ENCODE measurements around the gene MEF2A.

Gene MEF2A

DNA sequence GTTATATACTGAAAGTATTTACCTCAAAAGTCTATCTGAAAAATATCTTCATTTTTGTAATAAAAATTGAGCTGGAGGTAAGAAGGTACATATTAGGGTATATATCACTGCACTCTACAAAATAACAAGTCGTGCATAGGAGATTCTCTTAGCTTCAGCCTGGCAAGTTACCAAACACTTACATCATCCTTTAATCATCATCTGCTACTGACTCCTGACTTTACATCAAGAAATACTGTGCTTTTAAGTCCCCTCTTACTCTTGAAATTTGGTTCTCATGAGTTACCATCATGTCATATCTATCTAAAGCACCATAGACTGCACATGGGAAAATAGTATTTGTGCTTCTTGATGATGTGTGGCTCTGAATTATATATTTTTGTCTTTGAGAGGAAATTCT is 116.7 kb downstream of the MEF2A start:
- H3K9me3 ChIP-seq (ENCODE audit: control insufficient read depth in 2 of 2, low read length in 2 of 2): no peaks in the 10 kb centered on the region
- no peaks in the 10 kb centered on the region for H3K27me3 ChIP-seq (ENCODE audit: control insufficient read depth in 2 of 2, insufficient read depth in 2 of 2, low read length in 2 of 2)
- H3K36me3 ChIP-seq (ENCODE audit: control insufficient read depth in 2 of 2, insufficient read depth in 2 of 2, low read length in 2 of 2): peaks cover 9 to 17% of the 10 kb centered on the region in 2 donors
- no peak overlapping the region for H3K9ac ChIP-seq (ENCODE audit: low read depth in 1 of 2, low read length in 2 of 2)
- no peaks in the 10 kb centered on the region for H3K4me1 ChIP-seq (ENCODE audit: control insufficient read depth in 2 of 2, insufficient read depth in 2 of 2, low read length in 2 of 2)
- H3K27ac ChIP-seq (ENCODE audit: low read depth in 2 of 2, low read length in 2 of 2): no peak overlapping the region
- H3K4me3 ChIP-seq (ENCODE audit: low read length in 2 of 2): no peak overlapping the region

DNA sequence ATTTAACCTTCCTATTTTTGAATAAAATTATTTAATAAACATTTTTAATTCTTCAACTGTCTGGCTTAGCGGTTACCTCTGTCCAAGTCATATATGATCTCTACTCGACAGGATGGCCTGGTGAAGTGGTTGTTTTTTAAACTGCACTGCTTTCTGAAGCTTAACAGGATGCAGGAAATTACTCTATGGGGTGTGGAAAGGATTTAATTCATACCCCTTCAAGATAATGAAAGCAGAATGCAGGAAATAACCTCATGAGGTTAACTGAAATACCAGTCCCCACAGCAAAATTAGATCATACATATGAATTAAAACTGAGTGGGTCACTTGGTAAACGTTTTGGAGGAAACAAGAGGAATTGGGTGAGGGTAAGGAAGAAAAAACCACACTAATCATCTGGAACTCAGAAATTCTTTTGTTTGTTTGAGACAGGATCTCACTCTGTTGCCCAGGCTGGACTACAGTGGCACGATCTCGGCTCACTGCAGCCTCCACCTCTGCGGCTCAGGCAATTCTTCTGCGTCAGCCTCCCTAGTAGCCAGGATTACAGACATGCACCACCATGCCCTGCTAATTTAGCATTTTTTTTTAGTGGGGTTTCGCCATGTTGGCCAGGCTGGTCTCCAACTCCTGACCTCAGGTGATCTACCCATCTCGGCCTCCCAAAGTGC is 117.4 kb downstream of the MEF2A start:
- no peaks in the 10 kb centered on the region for H3K27me3 ChIP-seq (ENCODE audit: control insufficient read depth in 2 of 2, insufficient read depth in 2 of 2, low read length in 2 of 2)
- H3K4me3 ChIP-seq (ENCODE audit: low read length in 2 of 2): no peak overlapping the region
- H3K9ac ChIP-seq (ENCODE audit: low read depth in 1 of 2, low read length in 2 of 2): no peak overlapping the region
- peaks cover 9 to 18% of the 10 kb centered on the region in 2 donors for H3K36me3 ChIP-seq (ENCODE audit: control insufficient read depth in 2 of 2, insufficient read depth in 2 of 2, low read length in 2 of 2)
- no peak overlapping the region for H3K27ac ChIP-seq (ENCODE audit: low read depth in 2 of 2, low read length in 2 of 2)
- no peaks in the 10 kb centered on the region for H3K9me3 ChIP-seq (ENCODE audit: control insufficient read depth in 2 of 2, low read length in 2 of 2)
- H3K4me1 ChIP-seq (ENCODE audit: control insufficient read depth in 2 of 2, insufficient read depth in 2 of 2, low read length in 2 of 2): no peaks in the 10 kb centered on the region

DNA sequence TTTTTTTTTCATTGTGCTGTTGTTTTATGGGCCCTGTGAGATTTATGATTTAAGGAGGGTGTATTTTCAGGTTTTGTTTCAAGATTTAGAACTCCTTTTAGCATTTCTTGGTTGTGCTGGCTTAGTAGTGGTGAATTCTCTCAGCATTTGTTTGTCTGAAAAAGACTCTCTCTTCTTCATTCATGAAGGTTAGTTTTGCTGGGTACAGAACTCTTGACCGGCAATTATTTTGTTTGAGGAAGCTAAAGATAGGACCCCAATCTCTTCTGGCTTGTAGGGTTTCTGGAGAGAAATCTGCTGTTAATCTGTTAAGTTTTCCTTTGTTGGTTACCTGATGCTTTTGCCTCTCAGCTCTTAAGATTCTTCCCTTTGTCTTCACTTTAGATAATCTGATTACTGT is 120.5 kb downstream of the MEF2A start:
- H3K27ac ChIP-seq (ENCODE audit: low read depth in 2 of 2, low read length in 2 of 2): no peak overlapping the region
- H3K9ac ChIP-seq (ENCODE audit: low read depth in 1 of 2, low read length in 2 of 2): no peak overlapping the region
- no peak overlapping the region for H3K4me3 ChIP-seq (ENCODE audit: low read length in 2 of 2)
- no peaks in the 10 kb centered on the region for H3K9me3 ChIP-seq (ENCODE audit: control insufficient read depth in 2 of 2, low read length in 2 of 2)
- no peaks in the 10 kb centered on the region for H3K4me1 ChIP-seq (ENCODE audit: control insufficient read depth in 2 of 2, insufficient read depth in 2 of 2, low read length in 2 of 2)
- peaks cover 4 to 15% of the 10 kb centered on the region in 2 donors for H3K36me3 ChIP-seq (ENCODE audit: control insufficient read depth in 2 of 2, insufficient read depth in 2 of 2, low read length in 2 of 2)
- no peaks in the 10 kb centered on the region for H3K27me3 ChIP-seq (ENCODE audit: control insufficient read depth in 2 of 2, insufficient read depth in 2 of 2, low read length in 2 of 2)

DNA sequence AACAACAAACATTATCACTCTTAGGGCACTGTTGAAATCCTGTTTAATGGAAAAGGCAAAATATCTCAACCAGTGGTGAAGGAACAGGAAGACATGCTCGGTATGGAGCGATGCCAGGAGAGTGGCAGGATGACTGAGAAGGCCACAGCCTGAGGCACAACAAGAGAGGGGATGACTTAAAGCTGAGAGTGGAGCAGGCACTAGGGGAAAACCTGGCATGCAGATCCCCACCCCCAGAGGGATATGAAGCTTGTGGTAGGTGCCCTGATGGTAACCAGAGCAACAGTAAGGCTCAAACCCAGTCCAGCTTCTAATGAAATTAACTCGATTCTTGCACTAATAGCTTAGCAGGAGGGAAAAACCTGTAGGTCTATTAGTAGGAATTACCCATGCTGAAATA is 127.0 kb downstream of the MEF2A start:
- Histone ChIP-seq H3K4me3 (ENCODE audit: low read length in 2 of 2) (no peak overlapping the region), H3K4me1 (ENCODE audit: control insufficient read depth in 2 of 2, insufficient read depth in 2 of 2, low read length in 2 of 2) (no peaks in the 10 kb centered on the region), H3K36me3 (ENCODE audit: control insufficient read depth in 2 of 2, insufficient read depth in 2 of 2, low read length in 2 of 2) (peaks cover 24 to 29% of the 10 kb centered on the region in 2 donors), H3K27ac (ENCODE audit: low read depth in 2 of 2, low read length in 2 of 2) (no peak overlapping the region), H3K27me3 (ENCODE audit: control insufficient read depth in 2 of 2, insufficient read depth in 2 of 2, low read length in 2 of 2) (no peaks in the 10 kb centered on the region), H3K9me3 (ENCODE audit: control insufficient read depth in 2 of 2, low read length in 2 of 2) (no peaks in the 10 kb centered on the region), H3K9ac (ENCODE audit: low read depth in 1 of 2, low read length in 2 of 2) (no peak overlapping the region)

DNA sequence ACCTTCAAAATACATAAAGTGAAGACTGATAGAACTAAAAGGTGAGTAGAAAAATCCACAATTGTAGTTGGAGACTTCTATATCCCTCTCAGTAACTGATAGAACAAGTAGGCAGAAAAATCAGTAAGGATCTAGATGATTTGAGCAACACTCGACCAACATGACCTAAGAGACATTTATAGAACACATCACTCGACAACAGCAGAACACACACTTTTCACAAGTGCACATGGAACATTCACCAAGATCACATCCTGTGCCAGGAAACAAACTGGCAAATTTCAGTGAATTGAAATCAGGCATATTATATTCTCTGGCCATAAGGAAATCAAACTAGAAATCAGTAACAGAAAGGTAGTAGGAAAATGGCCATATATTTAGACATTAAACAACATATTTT is 130.3 kb downstream of the MEF2A start:
- H3K9ac ChIP-seq (ENCODE audit: low read depth in 1 of 2, low read length in 2 of 2): no peak overlapping the region
- H3K27me3 ChIP-seq (ENCODE audit: control insufficient read depth in 2 of 2, insufficient read depth in 2 of 2, low read length in 2 of 2): no peaks in the 10 kb centered on the region
- H3K4me3 ChIP-seq (ENCODE audit: low read length in 2 of 2): no peak overlapping the region
- H3K27ac ChIP-seq (ENCODE audit: low read depth in 2 of 2, low read length in 2 of 2): no peak overlapping the region
- H3K9me3 ChIP-seq (ENCODE audit: control insufficient read depth in 2 of 2, low read length in 2 of 2): no peaks in the 10 kb centered on the region
- H3K4me1 ChIP-seq (ENCODE audit: control insufficient read depth in 2 of 2, insufficient read depth in 2 of 2, low read length in 2 of 2): no peaks in the 10 kb centered on the region
- peaks cover 19 to 24% of the 10 kb centered on the region in 2 donors for H3K36me3 ChIP-seq (ENCODE audit: control insufficient read depth in 2 of 2, insufficient read depth in 2 of 2, low read length in 2 of 2)

DNA sequence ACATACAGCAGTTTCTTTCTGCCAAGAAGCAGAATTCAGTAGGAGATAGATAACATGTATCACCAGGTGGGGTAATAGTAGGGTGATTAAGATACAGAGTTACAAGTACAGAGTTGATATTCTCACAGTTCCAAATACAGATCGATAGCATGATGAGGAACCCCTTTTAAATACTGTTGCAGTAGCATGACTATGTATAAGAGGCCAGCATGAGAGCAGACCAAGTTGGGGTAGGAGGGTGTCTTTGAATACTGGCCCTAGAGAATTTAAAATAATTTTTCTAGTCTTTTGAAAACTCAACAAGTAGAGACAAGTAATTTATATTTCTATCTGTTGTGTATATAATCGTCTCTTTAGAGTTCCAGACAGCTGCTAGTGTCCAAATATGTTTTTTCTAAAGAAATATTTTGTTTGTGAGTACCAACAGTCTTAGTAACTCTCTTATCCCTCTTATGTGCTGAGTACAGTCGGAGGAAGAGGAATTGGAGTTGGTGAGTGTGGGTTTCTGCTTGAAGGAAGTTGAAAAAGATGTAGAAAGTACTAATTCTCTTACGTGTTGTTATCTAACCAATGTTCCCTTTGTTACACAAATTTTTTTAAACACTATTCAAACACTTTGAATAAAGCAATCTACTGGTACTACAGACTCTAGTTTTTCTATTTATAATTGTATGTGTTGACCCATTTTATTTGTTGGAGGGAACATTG is 137.3 kb downstream of the MEF2A start:
- Histone ChIP-seq H3K9ac (ENCODE audit: low read depth in 1 of 2, low read length in 2 of 2) (peak overlapping the region in 1 of 2 donors; percentile 22), H3K27me3 (ENCODE audit: control insufficient read depth in 2 of 2, insufficient read depth in 2 of 2, low read length in 2 of 2) (no peaks in the 10 kb centered on the region), H3K9me3 (ENCODE audit: control insufficient read depth in 2 of 2, low read length in 2 of 2) (no peaks in the 10 kb centered on the region), H3K4me3 (ENCODE audit: low read length in 2 of 2) (no peak overlapping the region), H3K27ac (ENCODE audit: low read depth in 2 of 2, low read length in 2 of 2) (peak overlapping the region; percentile 27 to 70), H3K36me3 (ENCODE audit: control insufficient read depth in 2 of 2, insufficient read depth in 2 of 2, low read length in 2 of 2) (no peaks in the 10 kb centered on the region), H3K4me1 (ENCODE audit: control insufficient read depth in 2 of 2, insufficient read depth in 2 of 2, low read length in 2 of 2) (peaks cover 2 to 5% of the 10 kb centered on the region in 2 donors)

DNA sequence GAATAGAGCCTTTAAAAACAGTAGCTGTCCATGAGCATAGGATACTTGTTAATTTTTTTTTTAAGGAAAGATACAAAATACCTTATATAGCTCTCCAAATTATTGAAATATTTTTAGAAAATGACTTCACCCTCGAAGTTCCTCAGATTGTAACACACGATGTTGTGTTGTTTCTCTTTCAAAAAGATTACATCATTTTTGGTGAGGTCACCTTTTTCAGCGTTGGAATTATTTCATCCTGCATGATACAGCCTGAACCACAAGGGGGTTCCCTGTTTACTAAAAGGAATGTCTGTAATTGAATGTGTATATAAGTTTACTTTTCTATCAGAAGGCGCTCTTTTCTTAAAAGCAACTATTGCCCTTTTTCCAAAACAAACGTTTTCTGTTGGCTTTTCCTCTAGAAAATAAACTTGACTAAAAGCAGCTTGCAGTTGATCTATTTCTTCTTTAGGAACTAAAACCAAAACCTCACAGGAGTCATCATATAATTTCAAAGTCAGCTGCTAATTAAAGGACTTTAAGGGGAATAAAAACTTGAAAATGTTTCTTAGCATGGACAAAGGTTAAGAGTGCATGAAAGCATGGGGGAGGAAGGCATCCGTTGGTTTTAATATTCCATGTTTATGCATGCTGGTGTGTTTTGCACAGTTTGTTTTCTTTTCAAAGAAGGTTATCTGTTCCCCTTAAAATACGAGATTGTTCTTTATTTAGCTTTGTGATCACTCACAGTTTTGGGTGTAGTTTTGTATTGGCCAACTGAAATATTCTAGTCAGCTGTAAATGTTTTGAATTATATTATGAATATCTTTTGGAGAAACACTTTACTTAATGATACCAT is 138.0 kb downstream of the MEF2A start:
- no peaks in the 10 kb centered on the region for H3K9me3 ChIP-seq (ENCODE audit: control insufficient read depth in 2 of 2, low read length in 2 of 2)
- H3K9ac ChIP-seq (ENCODE audit: low read depth in 1 of 2, low read length in 2 of 2): peak overlapping the region in 1 of 2 donors; percentile 33
- H3K27ac ChIP-seq (ENCODE audit: low read depth in 2 of 2, low read length in 2 of 2): peak overlapping the region; percentile 27 to 70
- no peaks in the 10 kb centered on the region for H3K27me3 ChIP-seq (ENCODE audit: control insufficient read depth in 2 of 2, insufficient read depth in 2 of 2, low read length in 2 of 2)
- H3K36me3 ChIP-seq (ENCODE audit: control insufficient read depth in 2 of 2, insufficient read depth in 2 of 2, low read length in 2 of 2): no peaks in the 10 kb centered on the region
- H3K4me3 ChIP-seq (ENCODE audit: low read length in 2 of 2): peak overlapping the region in 1 of 2 donors; percentile 27
- H3K4me1 ChIP-seq (ENCODE audit: control insufficient read depth in 2 of 2, insufficient read depth in 2 of 2, low read length in 2 of 2): peaks cover 4 to 11% of the 10 kb centered on the region in 2 donors

DNA sequence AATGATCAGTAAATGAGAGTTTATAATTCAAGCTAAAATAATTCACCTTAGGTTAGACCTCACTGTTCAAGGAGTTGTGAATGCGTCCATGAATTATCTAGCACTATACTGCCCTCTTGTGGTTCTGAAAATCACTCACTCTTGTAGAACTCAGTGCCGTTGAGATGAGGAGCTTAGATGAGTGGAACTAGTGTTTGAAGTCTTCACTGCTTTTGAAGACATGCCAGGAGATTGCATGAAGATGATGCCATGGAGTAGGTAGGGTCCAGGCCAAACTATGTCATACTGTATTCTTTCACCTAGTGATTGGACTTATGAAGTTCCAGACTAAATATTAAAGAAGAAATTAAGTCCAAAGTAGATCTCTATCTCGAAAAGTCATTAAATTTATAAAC is 138.7 kb downstream of the MEF2A start:
- peak overlapping the region in 1 of 2 donors; percentile 70 for H3K27ac ChIP-seq (ENCODE audit: low read depth in 2 of 2, low read length in 2 of 2)
- H3K9me3 ChIP-seq (ENCODE audit: control insufficient read depth in 2 of 2, low read length in 2 of 2): no peaks in the 10 kb centered on the region
- no peak overlapping the region for H3K4me3 ChIP-seq (ENCODE audit: low read length in 2 of 2)
- no peaks in the 10 kb centered on the region for H3K36me3 ChIP-seq (ENCODE audit: control insufficient read depth in 2 of 2, insufficient read depth in 2 of 2, low read length in 2 of 2)
- H3K9ac ChIP-seq (ENCODE audit: low read depth in 1 of 2, low read length in 2 of 2): no peak overlapping the region
- no peaks in the 10 kb centered on the region for H3K27me3 ChIP-seq (ENCODE audit: control insufficient read depth in 2 of 2, insufficient read depth in 2 of 2, low read length in 2 of 2)
- peaks cover 4 to 14% of the 10 kb centered on the region in 2 donors for H3K4me1 ChIP-seq (ENCODE audit: control insufficient read depth in 2 of 2, insufficient read depth in 2 of 2, low read length in 2 of 2)

DNA sequence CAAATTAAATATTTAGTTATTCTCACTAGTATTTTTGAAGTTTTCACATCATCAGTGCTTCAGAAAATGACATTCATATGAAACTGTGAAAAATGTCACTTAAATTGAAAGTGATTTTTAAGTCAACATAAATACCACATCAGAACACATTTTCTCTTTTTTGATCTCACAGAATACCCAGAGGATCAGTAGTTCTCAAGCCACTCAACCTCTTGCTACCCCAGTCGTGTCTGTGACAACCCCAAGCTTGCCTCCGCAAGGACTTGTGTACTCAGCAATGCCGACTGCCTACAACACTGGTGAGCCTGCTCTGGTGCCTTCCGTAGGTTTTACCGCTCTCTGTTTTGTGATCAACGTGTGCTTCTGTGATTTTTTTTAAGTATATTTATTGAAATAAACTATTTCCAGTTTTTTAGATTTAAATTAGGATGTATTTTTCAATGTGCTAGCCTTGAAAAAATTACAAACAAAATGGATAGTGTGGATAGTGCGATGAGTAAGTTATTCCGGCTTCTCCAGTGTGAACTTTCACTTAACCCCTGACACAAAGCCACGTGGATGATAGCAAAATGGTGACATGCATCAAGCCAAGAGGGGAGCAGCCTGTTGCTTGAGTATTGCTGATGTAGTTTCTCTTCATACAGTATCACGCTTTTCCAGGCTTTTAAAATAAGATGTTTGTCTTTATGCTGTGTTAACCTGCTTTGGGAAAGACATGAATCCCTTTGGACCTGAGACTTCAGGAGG is 140.9 kb downstream of the MEF2A start:
- Histone ChIP-seq H3K4me1 (ENCODE audit: control insufficient read depth in 2 of 2, insufficient read depth in 2 of 2, low read length in 2 of 2) (peaks cover 4 to 14% of the 10 kb centered on the region in 2 donors), H3K27me3 (ENCODE audit: control insufficient read depth in 2 of 2, insufficient read depth in 2 of 2, low read length in 2 of 2) (no peaks in the 10 kb centered on the region), H3K36me3 (ENCODE audit: control insufficient read depth in 2 of 2, insufficient read depth in 2 of 2, low read length in 2 of 2) (peaks cover 12 to 13% of the 10 kb centered on the region in 2 donors), H3K9me3 (ENCODE audit: control insufficient read depth in 2 of 2, low read length in 2 of 2) (no peaks in the 10 kb centered on the region), H3K27ac (ENCODE audit: low read depth in 2 of 2, low read length in 2 of 2) (no peak overlapping the region), H3K9ac (ENCODE audit: low read depth in 1 of 2, low read length in 2 of 2) (no peak overlapping the region), H3K4me3 (ENCODE audit: low read length in 2 of 2) (no peak overlapping the region)
